ENCODE results near the gene SEMA5B.

Gene SEMA5B

DNA sequence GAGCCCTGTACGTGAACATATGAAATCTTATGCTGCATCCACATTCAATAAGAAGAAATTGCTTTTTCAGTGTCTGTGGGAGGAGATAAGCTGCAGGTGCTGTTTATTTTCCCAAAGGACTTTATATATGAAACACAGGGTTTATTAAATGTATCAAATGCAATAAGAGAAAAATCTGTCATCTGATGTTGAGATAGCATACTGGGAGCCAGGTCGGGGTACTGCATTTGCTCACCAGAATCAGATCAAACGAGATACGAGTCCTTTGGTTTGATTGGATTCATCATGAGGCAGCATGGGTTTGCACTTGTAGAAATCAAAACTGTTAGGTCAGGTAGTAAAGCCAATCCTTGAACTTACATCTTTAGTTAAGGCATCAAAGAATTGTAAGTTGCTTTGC, 141.3 kb downstream of the SEMA5B start:
- no peak for DNase-seq

DNA sequence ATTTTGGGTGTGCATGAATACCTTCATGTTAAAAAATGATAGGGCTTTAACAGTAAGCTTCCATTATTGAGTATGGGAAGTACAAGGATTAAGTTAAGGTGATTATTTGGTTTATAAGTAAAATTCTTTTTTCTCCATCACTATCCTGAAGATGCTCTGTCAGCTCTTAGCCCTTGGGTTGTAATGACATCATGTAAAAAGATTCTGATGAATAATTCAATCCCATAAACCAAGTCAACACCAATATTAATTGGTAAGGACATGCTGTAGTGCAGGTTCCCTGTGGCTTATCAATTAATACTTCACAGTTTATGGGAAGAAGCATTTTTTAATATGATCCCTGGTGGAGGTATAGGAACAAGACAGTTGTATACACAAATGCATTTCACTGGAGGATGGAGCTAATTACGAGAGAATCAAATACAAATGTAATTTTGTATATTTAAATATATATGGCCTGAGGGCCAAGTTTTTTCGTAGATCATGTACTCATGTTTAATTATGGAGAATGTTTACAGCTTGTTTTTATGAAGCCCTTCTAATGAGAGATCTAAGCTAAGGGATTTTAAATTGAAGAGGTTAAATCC, 145.1 kb downstream of the SEMA5B start:
- DNase-seq, result no peak

DNA sequence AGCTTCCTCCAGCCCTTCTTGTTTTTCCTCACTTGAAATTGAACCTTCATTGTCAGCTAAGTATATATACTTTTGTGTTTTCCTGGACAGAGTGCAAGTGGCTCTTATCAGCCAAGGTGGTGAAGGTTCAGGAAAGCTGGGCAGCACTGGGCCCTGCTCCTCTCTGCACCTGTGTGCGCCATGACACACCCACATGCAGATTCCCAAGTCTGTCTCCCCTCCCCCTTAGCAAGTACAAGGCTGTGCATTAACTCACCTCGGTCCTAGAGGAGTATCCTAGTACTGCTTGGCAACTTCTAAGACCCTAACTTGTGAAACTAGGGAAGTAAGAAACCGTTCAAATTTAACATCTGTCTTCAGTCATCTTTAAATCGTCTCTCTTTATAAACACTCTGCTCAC, 146.9 kb downstream of the SEMA5B start:
- DNase-seq, result no peak

DNA sequence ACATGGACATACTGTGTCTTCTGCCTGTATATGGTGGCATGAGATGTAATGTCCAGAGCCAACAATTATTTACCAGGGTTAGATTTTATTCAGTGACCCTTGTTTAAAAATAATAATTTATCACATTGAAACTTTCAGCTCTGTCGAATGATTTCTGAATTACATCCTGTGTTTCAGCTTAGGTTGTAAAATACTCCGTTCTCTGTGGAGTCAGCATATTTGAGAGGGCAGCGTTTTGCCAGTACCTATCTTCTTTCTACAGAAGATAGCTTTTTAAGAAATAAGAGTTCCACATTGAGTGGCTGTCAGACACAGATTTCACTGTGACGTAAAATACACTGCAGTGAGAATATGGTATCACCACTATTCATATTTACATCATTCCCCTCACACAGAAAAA, 147.4 kb downstream of the SEMA5B start:
- DNase-seq, result no peak

DNA sequence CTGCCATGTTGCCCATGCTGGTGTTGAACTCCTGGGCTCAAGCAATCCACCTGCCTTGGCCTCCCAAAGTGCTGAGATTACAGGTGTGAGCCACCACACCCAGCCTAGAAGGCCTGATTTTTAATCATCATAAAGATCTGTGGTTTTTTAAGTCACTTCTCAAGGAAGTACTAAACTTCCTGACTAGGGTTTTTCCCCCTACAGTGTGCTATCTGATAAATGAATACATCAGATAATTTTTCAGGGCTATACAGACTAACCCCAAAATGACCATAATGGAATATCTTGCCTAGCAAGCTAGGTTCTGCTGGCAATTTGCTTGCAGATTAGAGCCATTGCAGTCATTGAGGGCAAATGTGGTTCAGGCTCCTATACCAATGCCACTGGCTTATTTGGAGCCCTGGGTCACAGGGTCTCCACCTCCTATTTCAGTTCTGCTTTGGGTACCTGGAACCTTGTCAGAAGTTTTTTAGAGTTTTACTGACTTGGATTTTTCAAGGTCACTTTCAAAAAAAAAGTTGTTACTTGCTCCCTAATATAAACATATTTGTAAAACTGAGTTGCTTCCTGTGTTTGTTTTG, 151.9 kb downstream of the SEMA5B start:
- no peak for DNase-seq

DNA sequence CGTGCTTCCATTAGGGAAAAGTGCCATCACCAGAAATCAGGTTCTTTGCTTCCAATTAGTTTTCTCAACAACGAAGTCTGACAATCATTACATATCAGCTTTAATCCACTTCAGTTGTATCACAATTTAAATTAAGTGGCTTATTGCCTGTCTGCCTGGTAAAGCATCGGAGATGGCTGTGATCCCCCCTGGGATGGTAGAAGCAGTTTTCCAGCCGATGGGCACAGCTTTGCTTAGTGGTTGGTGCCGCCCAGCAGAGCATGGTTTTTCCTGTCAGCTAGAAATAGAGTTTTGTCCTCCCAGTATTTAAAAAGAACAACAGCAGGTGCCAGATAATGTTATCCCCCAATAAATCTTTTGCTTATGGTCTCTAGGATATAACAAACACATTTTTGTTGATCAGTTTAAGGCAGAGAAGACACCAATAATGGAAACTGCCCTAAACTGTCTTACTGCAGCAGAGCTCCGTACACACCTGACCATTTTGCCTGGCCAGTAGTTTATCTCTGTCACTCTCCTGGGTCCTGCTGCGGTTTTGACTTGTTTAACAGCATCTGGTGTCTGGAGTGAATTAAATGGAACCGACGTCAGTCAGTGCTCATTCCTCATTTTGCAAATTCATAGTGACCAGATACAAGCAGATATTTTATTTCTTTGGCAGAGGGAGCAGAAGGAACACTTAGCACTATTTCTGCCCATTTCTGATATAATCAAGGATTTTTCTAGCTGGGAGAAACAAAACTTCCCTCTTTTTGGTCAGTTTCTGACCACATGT, 153.6 kb downstream of the SEMA5B start:
- DNase-seq, result no peak

DNA sequence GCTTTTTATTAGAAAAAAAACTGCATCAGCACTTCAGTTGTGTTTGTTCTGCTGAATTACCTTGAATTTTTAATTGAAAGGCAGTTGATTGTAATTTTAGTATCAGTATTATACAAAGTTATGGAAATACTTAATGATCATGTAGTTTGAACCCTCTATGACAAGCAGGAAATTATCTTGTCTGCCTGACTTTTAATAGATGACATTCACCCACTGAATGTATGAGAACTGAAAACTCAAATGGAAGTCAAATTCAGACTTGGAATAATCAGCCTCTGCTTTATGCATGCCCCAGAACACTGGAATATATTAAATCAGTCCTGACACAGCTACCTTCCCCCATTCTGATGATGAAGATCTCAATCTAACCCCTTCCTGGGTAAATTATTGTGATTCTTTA, 159.2 kb downstream of the SEMA5B start:
- no peak for DNase-seq

DNA sequence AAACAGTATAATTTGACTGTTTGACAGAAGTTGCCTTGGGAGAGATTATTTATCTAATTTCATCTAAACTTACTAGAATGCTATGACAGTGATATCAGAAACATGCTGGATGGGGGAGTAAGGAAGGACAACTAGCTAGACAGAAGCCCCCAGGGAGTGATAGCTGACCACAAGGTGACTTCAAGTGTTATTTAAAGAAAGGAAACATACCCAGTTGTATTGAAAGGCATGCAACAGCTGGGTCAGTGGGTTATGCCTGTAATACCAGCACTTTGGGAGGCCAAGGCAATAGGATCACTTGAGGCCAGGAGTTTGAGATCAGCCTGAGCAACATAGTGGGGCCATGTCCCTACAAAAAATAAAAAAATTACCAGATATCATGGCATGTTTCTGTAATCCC, 163.1 kb downstream of the SEMA5B start:
- no peak for DNase-seq

DNA sequence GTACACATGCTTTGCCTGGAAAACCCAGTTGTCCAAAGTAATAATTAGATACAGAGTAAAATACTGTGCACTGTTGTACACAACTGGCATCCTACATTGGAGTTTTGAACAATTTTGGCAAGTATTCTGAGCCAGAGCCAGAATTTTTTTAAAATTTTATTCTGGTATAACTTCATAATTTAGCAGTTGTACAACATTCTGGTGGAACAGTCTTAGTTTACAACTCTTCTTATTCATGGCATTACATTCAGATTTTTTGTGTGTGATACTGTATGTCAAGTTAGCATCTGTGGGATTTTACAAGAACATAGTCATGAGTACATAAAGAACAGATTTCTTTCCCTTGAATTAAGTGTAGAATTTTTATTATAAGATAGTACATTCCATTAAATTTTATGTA, 165.2 kb downstream of the SEMA5B start:
- DNase-seq, result no peak

Data from NCI-H1048 (cell line).